Posterior vena cava (tissue), 2 donors: ENCODE measurements around the gene HTRA1. TPM values are rescaled to one million over a fixed set of nuclear protein-coding genes. Genes with fewer than 3 reads are reported as not detected.

Source experiments
- DNase-seq: peaks from one replicate; pipeline ENCODE4 v3.0.0-alpha.2; 2020; ENCODE audit warnings: low spot score
- intact Hi-C, 2 donors: fragments of 100-400 bp; cut with DNase I; formaldehyde crosslinking; loops; one replicate each; pipeline versions ENCODE4 v1.14.1 to v1.14.2; 2022 to 2023
- total RNA-seq, 2 donors: library from RNA; stranded (reverse); fragmentation: NEBNext Ultra II Directional; extraction: Animal tissue kit (Norgen Biotek cat#: 25700); gene quantifications; one replicate each; pipeline ENCODE4 v1.2.1, GENCODE V29; 2021
- donor health status: DM: yes; HTN: yes; CAD: no.
- donor health status: DM: yes; HTN: yes; CAD: no.

HTRA1 gene
- total RNA-seq, 2 donors from 2014 or later, result 152 to 276 TPM

DNA sequence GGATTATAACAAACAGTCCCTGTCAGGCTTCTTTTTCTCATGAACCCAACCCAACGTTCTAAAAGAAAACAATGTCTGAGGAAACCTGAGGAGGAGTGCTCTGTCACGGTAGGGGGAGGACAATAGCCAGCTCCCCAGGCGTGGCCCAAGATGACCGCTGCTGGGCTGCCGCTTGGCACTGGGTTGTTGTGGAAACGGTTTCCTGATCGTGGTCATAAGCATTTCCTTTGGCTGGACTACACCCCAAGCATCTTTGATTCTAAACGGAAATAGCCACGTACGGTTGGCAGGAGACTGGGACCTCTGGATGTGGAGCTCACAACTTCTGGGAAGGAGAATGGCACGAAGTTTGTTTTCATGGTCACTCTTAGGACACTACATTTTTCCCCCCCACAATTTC is 68.8 kb downstream of the HTRA1 start:
- DNase-seq, result no peak
- intact Hi-C loops, result no loop called here

DNA sequence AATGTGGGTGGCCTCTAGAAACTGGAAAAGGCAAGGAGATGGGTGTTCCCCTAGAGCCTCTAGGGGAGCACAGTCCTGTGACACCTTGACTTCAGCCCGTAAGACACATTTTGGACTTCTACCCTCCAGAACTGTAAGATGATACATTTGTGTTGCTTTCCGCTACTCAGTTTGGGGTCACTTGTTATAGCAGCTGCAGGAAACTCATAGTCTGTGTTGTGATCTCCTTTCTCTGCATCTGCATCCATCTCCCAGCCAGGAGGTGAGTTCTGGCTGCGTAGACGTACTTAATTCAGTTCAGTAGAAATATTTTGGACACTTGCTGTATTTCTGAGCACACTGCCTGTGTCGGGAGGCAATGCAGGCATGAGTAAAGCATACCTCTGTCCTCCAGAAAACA is 69.9 kb downstream of the HTRA1 start:
- intact Hi-C loops, result no loop called here
- DNase-seq, result no peak

DNA sequence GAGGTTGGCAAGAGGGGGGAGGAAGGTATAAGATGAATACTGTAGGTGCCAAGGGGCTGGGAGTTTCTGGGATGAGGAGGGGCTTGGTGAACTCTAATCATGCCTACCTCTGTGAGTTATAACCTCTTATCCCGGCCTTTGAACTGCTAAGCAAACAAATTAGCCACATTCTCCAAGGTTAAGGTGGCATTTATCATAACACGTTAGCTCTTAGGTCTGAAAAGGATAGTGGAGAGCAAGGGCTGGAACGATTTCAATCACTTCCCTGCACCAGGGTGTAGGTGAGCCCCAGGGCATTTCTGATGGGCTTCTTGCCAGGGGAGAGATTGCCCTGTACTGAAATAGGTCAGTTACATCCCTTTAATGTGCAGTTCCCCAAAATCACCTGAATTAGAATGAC is 70.6 kb downstream of the HTRA1 start:
- DNase-seq, result no peak
- intact Hi-C loops, result no loop called here

DNA sequence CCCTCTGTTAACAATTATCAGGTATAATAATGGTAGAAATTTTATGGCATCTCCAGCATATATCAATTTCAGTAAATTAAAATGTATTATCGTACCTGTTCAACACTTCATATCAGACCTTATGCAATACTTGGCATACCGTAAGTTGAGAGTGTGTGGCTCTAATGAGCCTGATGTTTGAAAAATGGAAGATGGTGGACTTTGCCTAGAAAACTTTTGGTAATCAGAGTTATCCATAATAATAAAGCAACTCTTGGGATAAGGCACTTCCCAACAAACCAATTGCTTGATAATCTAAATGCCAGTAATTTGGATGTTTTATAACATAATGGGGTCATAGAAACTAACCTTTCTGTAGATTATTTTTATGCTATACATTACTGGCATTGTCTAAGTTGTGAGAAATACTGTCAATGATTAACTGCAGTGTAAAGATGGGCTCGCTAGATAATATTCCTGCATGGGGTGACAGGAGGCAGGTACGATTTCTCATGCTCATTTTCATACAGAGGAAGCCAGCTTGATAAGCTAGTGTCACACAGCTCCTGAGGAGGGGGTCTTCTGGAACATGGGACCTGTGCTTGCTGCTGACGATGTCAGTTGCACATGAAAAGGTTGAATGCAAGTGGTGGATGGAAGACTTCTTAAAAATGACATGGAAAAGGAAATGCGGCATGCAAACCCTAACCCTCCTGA is 71.4 kb downstream of the HTRA1 start:
- intact Hi-C loops, result no loop called here

DNA sequence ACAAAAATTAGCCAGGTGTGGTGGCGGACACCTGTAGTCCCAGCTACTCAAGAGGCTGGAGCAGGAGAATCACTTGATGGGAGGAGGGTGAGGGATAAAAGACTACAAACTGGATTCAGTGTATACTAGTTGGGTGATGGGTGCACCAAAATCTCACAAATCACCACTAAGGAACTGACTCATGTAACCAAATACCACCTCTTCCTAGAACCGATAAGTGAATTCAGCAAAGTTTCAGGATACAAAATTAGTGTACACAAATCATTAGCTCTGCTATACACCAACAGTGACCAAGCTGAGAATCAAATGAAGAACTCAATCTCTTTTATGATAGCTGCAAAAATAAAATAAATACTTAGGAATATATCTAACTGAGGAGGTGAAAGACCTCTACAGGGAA is 76.2 kb downstream of the HTRA1 start:
- intact Hi-C loops, result no loop called here
- no peak for DNase-seq

More for the DNA sequence above, 71.4 kb downstream of the HTRA1 start:
- DNase-seq, result no peak

DNA sequence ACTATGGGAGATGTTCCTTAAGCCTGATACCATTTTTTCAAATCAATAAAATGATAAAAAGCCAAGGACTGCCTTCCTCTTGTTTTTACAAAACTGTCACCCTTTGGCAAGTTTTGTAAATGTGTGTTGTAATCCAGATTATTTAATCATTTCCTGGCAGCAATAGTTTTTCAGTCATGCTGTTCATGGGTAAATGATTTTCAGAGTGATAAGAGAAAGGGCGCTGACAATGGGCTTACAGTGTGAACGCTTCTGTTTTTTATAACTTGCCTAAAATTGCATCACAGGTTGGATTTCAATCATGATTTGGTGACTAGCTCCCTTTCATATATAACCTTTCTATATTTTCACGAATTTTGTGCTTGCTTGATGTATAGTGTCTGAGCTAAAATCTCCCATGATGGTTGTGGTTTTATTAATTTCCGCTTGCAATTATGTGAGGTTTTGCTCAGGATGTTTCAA is 80.2 kb downstream of the HTRA1 start:
- intact Hi-C loops, result no loop called here
- DNase-seq, result no peak

DNA sequence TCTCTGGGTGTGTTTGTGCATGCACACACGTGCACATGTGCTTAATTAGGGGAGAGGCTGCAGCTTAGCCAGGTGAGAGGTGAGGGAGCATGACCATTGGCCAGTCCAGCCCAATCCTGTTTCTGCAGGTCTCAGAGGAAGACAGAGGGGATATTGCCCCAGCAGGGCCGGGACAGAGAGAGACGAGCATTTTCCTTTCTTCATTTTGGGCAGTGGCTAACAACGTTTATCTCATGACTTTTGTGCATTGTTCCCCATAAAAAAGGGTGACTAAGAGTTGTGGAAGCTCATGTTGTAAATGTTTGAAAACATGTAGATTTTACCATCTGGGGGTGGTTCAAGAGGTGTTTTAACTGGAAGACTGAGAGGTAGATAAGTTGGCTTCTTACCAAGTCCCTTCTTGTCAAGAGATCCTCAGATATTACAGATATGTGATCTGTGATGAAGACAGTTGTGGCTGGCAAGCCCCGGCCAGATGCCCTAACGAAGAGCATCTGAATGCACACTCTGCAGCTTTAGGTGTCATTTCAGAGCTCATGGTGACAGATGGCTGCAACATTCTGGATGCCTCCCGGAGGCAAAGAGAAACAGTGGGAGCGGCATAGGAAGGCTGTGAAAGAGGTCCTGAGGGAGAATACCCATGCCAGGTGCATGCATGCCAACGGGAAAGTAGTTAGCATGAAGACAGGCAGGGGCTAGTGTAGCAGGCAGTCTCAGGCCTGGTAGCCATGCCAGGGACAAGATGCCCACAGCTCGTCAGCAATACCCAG is 82.5 kb downstream of the HTRA1 start:
- intact Hi-C loops, result no loop called here
- DNase-seq, result no peak

DNA sequence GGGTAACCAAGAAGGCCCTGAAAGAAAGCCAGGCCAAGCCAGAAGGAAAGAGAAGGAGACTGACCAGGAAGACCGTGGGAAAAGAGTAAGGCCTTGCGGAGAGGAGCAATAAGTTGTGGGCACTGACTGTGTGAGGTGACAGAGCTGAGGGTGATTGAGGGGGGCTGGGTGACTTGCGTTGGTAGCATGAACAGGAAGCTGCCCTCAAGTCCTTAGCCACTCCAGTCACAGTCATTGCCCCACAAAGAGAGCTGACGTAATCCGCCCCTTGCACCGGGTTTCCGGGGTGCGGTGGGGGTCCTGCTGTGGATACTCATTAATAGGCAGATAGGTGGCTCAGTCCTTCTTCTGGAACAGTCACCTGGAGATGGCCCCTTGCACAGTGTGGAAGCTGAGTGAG is 83.1 kb downstream of the HTRA1 start:
- no peak for DNase-seq
- intact Hi-C loops, result no loop called here

DNA sequence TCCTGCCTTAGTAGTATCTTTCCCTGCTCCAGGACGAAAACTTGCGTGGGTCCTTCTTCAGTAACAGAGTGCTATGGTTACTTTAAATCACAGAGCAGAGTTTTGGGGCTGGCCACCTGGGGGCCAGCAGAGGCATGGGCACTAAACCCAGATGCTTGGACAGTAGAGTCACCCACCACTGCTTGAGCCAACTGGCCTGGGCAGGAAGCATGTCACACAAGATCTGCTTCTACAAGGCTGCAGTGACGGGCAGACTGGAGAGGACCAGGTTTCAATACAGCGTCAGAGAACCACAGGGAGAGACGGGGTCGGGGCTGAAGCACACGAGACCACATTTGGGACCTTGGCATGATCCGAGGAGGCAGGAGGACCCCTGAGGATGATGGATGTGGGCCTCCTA is 84.9 kb downstream of the HTRA1 start:
- no peak for DNase-seq
- intact Hi-C loops, result no loop called here

DNA sequence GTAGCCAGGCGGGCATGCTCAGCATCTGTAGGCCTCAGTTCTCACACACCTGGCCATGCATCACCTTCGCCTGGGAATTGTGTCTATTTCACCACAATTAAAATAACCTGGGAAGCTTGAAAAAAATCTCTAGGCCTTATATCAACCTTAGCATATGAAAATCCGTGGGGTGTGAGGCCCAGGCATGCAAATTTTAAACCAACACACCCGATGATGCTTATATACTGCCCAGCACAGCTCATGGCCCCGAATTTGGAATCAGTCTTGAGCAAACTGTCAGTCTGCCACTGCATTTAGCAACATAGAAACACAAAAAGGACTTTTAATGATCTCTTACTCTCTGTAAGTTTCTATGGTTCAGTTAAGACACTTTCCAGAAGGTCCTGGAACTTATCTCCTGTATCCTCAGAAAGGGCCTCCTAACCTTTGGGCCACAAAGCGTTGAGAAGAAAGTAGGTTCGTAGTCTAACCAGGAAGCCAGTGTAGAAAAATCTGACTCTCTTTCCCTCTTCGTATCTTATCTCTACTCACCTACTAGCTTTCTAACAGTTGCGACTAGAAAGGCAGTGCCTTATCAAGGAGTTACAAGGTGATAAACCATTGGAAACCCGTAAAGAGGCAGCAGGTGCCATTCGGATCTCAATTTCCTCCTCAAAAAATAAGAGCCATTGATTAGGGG is 87.2 kb downstream of the HTRA1 start:
- intact Hi-C loops, result no loop called here
- DNase-seq, result no peak

DNA sequence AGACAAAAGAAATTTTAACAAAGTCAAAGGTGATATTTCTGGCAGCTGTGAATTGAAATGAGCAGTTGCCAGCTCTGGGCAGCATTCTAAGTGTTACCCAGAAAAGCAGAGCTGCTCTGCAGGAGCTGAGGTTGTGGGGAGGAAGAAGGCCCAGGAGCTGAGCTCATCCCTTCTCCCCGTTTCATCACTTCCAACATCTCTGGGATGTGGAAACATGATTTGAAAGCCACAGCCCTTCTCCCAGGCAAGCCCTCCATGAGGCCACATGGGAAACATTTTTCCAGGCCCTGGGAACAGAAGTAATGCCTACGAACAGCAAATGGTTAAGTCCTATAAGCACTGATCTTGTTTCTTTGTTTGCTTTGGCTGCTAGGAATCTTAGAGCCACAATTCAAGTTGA is 88.3 kb downstream of the HTRA1 start:
- DNase-seq, result no peak
- intact Hi-C loops, result loop anchor here in 1 of 2 donors (10.0 kb wide), 1 partner anchor 105 kb away; no protein-coding TSS in a partner anchor

DNA sequence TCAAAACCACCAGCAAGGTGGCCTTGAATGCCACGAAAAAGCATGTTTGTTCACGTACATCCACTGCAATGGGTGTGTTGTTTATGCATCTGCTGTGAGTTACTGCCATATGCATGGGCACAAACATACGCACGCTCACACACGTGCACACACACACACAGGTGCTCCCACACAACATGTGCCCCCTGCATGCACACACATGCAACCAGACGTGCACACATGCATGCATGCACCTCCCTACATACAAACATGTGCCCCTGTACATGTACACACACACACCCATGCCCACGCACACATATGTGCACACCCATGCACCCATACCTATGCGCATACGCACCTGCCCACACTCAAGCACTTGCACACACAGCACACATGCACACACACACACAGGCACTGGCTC is 89.1 kb downstream of the HTRA1 start:
- intact Hi-C loops, result loop anchor here in 1 of 2 donors (10.0 kb wide), 1 partner anchor 106 kb away; no protein-coding TSS in a partner anchor
- DNase-seq, result no peak

DNA sequence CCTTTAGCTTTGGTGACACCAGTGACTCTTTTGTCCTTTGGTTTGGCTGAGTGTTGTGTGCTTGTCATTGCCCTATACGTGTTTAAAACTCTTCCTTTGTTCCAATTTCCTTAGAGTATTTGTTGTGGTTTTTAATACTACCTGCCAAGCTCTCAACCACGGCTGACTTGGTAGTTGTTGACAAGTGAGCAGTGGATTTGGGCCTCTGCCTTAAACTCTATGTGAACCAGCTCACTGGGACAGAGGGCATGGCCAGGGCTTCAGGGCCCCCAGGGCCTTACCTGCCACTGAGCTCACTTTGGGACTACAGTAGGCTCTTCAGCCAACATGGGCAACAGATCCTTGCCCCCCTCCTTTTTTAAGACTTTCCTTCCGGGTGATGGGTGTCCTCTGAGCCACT is 89.6 kb downstream of the HTRA1 start:
- no peak for DNase-seq
- intact Hi-C loops, result loop anchor here in 1 of 2 donors (10.0 kb wide), 1 partner anchor 106 kb away; no protein-coding TSS in a partner anchor

DNA sequence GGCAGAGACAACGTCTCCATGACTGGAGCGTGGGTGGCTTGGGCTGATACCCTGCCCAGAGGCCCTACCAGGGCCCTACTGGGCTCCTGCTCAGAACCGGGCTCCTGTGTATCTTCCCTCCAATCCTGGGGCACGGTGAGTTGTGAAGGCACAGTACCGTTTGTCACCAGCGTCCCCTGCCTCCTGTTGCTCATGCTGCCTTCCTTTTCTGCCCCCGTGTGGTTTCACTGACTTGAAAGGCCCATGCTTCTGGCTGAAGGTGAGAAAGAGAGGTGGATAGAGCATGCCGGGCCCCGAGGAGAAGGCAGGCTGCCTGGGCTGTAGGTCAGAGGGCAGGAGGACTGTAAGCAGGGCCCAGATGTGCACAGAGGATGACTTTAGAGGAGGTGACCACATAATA is 90.1 kb downstream of the HTRA1 start:
- no peak for DNase-seq
- intact Hi-C loops, result loop anchor here in 1 of 2 donors (10.0 kb wide), 1 partner anchor 107 kb away; no protein-coding TSS in a partner anchor

DNA sequence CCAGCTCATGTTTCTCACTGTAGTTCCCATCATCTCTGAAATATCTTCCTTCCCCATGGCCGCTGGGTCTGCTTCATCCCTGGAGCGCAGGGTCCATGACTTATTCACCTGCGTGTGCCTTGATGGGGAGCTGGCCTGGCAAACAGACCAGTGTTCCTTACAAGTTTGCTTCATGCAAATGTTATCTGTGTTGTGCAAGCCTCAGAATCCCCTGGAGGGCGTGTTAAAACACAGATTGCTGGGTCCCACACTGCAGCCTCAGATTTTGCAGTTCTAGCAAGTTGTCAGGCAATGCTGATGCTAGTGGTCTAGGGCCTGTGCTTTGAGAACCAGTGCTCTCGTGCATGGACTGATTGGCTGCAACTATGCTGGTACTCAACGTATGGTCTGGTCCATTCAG is 92.0 kb downstream of the HTRA1 start:
- DNase-seq, result no peak

DNA sequence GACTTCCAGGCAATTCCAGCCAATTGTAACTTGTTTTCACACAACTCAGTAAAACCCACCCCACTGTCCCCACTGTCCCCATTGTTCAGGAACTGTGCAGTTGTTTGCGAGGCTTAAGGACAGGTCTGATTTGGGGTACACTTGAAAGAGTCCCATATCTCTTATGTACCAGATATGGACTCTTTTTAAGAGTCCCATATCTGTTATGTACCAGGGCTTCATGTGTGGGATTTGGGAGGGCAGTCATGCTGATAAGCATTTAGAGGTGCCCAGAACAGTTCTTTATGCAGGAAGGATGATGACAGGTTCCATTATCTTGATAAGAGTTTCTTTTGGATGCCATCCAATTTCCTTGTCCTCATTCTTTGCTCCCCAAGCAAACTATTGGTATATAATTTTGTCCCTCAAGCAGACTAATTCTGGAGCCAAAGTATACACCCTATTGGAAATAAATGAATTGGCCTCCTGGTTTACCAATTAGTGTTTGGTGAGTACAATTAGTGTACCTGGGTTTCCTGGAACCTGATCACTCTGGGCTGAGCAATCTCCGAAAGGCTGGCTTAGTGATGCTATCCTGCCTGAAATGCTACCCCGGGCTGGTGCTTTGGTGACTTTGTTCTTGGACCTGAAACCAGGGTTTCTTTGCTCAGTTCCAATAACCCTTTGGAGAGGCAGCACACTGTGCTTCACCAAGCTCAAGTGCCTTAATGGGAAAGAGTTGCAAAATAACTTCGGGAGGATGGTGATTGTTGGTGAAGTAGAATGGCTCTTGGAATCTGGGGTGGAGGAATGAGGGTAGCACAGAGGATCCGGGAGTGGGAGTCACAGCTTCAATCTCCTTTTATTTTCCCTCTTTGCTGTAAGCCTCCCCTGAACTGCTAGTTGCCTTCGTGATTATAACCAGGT is 93.0 kb downstream of the HTRA1 start:
- intact Hi-C loops, result loop anchor here in 1 of 2 donors (10.0 kb wide), 1 partner anchor 110 kb away; no protein-coding TSS in a partner anchor
- DNase-seq, result no peak

More for the DNA sequence above, 92.0 kb downstream of the HTRA1 start:
- intact Hi-C loops, result loop anchor here in 1 of 2 donors (10.0 kb wide), 1 partner anchor 109 kb away; no protein-coding TSS in a partner anchor

DNA sequence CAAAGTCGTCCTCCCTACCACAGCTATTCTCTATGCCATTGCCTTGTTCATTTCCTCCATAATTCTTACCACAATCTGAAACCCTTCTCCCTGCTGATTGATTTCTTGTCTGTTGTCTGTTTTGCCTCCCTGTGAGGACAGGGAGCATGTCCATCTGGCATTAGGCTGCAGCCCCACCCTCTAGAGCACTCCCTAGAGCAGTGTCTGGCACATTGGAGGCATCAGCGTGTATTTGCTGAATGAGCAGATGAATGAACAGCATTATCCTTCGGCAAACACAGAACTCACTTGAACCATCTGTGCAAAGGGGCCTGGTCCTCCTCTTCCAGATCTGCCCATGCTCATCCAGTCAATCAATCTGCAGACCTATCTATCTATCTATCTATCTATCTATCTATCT is 94.1 kb downstream of the HTRA1 start:
- intact Hi-C loops, result loop anchor here in 1 of 2 donors (10.0 kb wide), 1 partner anchor 111 kb away; no protein-coding TSS in a partner anchor
- no peak for DNase-seq

DNA sequence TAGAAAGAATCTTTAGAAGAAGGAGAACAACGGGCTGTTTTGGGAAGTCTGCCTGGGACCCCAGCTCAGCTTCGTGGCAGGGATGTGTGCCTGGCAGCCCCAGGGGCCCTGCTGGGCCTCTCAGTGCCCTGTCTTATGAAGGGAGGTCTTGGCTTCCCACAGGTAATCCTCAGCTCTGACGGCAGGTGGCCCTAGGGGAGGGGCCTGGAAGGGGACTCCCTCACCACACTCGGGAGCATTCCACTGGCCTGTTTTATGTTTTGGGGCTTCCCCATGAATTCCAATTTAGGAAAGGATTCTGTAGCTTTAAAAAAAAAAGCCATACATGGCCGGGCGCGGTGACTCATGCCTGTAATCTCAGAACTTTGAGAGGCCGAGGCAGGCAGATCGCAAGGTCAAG is 96.2 kb downstream of the HTRA1 start:
- intact Hi-C loops, result loop anchor here in 1 of 2 donors (10.0 kb wide), 1 partner anchor 113 kb away; no protein-coding TSS in a partner anchor
- DNase-seq, result no peak

DNA sequence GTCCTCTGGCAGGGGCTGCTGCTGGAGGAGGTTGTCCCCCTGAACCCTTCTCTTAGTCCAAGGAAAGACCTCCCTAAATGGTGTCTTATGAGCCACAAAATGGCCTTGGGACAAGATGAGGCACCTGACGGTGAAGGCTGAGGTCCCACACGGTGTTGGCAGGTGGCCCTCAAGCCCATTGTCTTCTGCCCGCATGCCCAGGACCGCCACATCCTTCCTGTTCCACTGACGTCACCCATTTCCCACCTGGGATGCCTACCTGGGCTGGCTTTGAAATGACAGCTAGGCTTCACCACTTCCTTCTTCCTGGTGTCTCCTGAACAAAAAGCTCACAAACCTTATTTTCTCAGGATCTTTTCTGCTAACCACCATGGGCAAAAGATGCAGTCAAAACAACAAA is 97.1 kb downstream of the HTRA1 start:
- intact Hi-C loops, result loop anchor here in 1 of 2 donors (10.0 kb wide), 1 partner anchor 114 kb away; no protein-coding TSS in a partner anchor
- no peak for DNase-seq
